HG02623 (cell line): ENCODE data around the gene ASIC2.

Experiments used
- ATAC-seq: cut with Tn5 transposase; IDR thresholded peaks from one replicate; pipeline ENCODE4 v1.9.1; 2021; ENCODE audit warnings: moderate library complexity; ENCODE audit not compliant: unreplicated experiment

The ASIC2 gene

GRCh38 chr17:33118391-33119075 lies 174.6 kb downstream of the ASIC2 start:
- ATAC-seq, result no peak

DNA sequence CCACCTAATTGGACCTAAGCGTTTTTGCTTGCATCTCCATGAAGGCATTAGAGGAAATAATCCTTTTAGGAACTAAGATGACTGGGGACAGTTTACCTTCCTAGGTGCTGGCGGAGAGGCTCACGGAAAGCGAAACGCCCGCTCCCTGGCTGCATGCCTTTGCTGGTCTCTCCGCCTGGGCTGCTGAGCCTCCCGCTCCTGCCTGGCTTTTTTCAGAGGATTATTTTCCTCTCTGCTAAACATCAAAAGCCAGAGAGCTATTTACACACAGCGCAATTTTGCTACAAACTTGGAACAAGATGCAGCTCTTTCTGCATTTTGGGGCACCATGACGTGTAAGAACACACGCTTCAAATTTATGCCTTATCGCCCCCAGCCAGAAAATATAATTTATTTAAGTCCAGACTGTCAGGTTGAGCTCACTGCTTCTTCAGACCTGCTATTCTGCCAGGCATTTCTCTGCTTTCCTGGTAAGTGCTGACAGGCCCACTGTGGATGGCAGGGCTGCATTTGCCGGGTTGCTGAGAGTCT lies 177.0 kb downstream of the ASIC2 start:
- no peak for ATAC-seq

- no peak for ATAC-seq
These were observed 177.7 kb downstream of the ASIC2 start for GRCh38 chr17:33115366-33115765.

DNA sequence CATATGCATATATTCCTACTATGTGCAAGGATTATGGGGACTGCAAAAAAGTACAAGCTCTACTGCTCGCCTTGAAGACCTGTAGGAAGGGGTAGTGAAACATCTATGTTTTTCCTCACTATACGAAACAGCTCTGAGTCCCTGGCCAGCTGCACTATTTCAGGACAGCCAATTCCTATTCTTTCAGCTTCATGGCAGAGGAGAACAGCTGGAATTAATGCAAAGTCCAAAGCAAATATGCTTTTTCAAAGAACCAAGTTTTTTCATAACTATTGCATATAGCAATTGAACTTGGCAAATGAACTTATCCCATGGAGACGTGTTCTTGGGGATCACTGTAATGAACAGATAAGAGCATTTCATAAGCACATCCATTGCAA lies 179.1 kb downstream of the ASIC2 start:
- no peak for ATAC-seq

DNA sequence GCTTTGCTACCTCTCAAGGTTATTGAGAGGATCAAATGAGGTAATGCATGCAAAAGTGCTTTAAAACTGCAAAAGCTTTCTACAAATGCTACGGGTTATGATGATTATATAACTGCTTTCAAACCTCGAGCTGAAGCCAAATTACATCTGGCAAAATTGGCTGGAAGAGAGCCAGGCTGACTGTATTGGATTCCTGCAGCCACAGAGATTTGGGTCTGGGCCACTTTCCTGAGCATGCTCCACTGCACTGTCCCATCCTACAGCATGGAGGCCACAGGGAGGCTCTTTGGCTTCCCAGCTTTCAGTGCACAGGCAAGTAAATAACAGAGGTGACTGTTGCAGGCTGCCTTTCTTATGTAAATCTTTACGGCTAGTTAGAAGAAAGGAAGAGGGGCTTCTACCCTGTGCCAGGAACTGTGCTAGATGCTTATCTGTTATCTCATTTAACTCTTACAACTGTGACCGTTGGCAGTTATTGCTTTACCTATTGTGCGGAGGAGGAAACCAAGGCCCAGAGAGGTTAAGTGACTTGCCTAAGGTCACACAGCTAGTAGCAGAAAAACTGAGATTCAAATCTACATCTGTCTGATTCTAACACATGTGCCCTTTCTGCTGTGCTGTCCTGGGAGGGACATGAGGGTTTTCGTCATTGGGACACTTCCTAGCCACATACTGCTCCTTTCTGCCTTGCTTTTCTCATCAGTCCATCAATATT lies 179.7 kb downstream of the ASIC2 start:
- ATAC-seq, result no peak

DNA sequence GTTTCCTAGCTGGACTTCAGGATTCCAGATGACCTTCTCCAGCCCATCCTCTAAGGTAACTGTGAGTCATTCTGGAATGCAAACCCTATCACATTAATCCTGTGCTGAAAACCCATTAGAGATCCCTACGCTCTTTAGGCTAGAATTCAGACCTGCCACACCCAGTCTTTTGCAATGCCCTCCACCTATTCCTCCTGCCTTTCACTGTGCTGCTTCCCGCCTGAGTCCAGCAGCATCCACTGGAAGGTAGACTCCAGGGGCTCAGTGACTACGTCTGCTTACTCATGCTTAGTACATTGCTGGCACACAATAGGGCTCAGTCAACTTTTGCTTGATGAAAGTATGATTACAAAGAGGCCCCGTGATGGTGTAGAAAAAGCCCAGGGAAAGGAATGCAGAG lies 180.3 kb downstream of the ASIC2 start:
- no peak for ATAC-seq

- no peak for ATAC-seq
These were observed 183.6 kb downstream of the ASIC2 start for GRCh38 chr17:33109336-33110072.

DNA sequence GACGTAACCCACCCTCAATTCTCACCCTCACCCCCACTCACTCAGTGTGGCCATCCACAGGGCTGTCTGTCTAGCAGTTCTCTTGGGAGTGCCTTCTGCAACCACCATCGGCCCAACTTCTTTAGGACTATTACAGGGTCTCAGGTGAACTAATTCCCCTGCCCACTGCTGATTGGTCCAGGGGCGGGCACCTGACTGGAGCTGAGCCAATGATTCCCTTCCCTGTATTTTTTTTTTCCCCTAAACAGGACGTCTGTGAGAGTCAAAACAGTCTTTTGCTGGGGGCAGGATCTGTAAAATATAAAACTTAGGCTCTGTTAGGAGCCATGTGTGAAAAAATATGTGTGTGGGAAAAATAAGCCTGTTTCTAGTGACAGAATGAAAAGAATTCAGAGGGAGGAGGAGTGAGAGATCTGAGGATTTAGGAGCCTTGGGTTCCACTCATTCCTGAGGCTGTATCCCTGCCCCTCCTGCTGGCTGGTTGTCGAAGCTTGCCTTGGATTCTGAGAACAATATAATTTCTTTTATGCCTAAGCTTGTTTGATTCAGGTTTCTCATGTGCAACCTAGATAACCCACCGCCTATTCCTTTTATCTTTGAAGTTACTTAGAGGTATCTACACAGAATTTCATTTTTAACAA lies 186.4 kb downstream of the ASIC2 start:
- ATAC-seq, result no peak

DNA sequence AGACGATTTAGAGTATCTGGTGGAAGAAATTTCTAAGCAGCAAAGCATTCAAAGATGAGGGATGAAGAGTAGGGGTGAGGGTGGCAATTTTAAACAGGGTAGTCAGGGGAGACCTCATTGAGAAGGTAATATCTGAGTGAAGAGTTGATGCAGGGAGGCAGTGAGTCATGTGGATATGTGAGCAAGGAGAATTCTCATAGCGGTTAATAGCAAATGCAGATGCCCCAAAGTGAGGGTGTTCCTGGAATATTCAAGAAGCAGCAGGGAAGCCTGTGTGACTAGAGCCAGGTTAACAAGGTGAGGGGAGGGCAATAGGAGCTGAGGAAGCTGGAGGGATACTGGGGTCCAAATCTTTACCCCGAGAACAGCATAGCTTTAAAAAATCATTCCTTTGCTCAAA lies 187.2 kb downstream of the ASIC2 start:
- ATAC-seq, result no peak

DNA sequence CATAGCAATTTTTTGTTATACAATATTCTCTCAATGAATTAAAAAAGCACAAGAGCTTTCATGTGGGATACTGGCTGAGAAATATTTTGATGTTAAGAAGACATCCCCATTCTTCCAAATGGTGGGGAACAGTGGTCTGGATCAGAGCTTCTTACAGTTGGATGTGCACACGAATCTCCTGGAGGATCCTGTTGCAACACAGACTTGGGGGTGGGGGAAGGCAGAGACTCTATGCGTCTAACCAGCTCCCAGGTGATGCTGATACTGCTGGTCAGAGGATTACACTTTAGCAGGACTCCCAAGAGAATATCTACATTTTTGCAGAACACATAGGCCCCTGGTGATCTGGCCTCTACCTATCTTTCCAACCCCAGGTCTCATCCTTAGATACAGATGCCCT lies 193.2 kb downstream of the ASIC2 start:
- ATAC-seq, result no peak

DNA sequence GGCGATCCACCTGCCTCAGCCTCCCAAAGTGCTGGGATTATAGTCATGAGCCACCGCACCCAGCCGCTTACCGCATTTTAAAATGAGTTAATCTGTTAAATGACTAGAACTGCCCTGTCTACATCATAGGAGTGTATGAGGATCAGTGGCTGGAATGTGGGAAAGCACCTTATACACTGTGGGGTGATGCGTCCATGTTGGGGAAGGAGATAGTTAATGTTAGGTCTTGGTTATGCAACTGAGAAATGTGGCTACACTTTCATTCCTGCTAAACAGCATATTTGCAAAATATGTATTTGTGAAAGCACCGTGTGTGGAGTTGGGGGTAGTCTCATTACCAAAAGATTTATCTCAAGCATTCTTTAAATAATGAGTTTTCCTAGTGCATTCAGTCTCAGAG lies 193.8 kb downstream of the ASIC2 start:
- no peak for ATAC-seq

DNA sequence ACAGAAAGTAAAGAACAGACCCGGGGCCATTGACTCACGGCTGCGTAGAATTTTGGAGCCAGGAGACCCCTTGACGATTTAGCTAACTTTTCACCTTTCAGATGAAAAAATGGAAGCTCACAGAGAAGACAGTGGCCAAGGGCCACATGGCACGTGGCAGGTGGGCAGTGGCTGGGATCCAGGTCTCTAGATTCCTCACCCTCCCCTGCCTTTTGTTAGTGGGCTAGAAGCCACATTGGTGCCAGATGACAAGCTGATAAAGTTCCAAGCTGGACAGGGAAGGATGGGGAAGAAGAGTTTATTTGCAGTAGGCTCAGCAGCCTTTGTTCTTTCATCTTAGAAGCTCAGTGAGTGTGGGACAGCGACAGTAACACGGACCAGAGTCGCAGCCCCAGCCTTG lies 195.7 kb downstream of the ASIC2 start:
- ATAC-seq, result no peak

- ATAC-seq, result no peak
These were observed 196.9 kb downstream of the ASIC2 start for GRCh38 chr17:33096161-33096560.

- no peak for ATAC-seq
These were observed 201.8 kb downstream of the ASIC2 start for GRCh38 chr17:33091271-33091670.

- ATAC-seq, result no peak
These were observed 202.3 kb downstream of the ASIC2 start for GRCh38 chr17:33090806-33091205.

DNA sequence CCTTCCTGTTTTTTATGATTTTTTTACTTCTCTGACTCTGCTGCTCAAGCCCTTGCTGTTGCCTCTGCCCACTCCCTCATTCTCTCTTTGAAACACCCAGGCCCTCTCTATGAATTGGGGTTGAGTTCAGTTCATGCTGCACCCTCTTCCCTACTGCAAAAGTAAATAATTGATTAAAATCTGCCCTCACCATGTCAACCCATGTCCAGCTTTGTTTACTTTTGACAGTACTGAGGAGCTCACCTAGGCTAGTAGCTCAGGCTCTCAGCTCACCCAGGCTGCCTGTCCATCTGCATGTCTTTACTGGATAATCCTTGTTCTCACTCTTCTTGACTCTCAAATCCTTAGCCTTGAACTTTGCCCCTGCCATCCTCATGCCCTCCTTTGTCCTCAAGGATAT lies 206.2 kb downstream of the ASIC2 start:
- ATAC-seq, result no peak

- no peak for ATAC-seq
These were observed 207.1 kb downstream of the ASIC2 start for GRCh38 chr17:33086041-33086440.

GRCh38 chr17:33085256-33085655 lies 207.8 kb downstream of the ASIC2 start:
- no peak for ATAC-seq

DNA sequence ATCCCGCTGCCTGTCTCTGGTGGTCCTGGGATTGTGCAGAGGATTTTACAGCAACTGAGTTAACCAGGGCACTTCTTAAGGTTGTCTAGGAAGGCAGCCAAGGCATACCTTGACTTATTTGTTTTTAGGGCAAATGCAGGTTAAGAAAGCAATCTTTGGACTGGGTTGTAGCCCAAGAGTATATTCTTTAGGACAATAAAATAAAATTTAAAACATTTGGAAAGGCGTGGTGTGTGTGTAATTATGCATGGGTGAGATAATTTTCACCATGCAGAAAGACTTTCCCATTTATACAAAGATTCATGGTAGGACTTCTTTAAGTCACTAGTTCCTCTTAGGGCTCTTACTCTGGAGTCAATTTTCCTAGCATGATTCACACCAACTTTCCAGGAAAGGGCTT lies 208.3 kb downstream of the ASIC2 start:
- no peak for ATAC-seq

DNA sequence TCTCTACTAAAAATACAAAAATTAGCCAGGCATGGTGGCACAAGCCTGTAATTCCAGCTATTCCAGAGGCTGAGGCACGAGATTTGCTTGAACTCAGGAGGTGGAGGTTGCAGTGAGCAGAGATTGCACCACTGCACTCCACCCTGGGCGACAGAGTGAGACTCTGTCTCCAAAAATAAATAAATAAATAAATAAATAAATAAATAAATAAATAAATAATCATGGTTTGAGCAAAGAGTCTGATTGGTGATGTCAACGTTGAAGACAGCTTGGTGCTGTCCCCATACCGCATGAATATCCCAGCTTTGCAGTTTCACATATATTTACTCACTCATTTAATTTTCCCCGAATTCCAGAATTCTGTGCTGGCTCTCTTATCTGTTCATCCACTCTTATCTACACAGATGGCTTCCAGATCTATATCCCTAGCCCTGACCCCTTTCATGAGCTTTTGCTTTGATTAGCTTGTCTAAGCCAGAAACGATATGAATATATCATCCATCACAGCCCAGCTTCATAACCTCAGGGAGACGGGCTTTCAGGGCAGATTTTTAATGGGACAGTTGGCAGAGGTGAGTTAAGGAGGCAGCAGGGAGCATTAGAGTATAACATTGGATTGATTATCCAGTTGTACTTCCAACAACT lies 210.4 kb downstream of the ASIC2 start:
- no peak for ATAC-seq

DNA sequence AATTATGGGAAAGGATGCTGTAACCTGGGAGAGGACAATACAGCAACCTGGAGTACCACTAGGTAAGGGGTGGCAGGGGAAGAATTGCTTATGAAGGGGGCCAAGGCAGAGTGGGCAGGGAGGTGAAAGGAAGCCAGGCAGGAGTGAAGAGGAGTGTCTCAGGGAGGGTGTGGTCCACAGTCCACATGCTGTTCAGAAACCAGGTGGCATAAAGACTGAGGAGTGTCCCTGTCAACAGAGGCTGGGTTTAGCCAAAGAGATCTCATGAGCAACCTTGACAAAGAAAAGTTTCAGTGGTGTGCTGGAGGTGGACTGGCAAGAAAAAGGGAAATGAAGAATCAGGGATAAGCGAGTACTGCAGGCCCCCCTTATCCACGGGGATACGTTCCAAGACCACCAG lies 213.0 kb downstream of the ASIC2 start:
- ATAC-seq, result no peak
